Mucosa of descending colon (tissue), 3 donors: ENCODE data around the gene GFAP. TPM values are rescaled to one million over a fixed set of nuclear protein-coding genes. Genes with fewer than 3 reads are reported as not detected.
A peak's percentile ranks its signal among the peaks of the same experiment; 100 is the strongest.

Source experiments
- ATAC-seq: fragments of 200-7000 bp; cut with Tn5 transposase; one replicate; pipeline ENCODE4 v1.9.1; 2020; ENCODE audit warnings: mild to moderate bottlenecking, moderate library complexity
- DNase-seq, 3 donors: peaks; one replicate each; pipeline ENCODE4 v3.0.0-alpha.2; 2020
- H3K36me3 ChIP-seq: fragments of 200-600 bp; one replicate; pipeline ENCODE4 v1.8.0; 2021; ENCODE audit warnings: low read depth, mild to moderate bottlenecking
- H3K4me1 ChIP-seq: fragments of 200-600 bp; one replicate; pipeline ENCODE4 v1.8.0; 2021; ENCODE audit warnings: low read depth, mild to moderate bottlenecking
- H3K4me3 ChIP-seq: fragments of 200-600 bp; one replicate; pipeline ENCODE4 v1.8.0; 2021; ENCODE audit warnings: mild to moderate bottlenecking
- H3K9me3 ChIP-seq: fragments of 200-600 bp; one replicate; pipeline ENCODE4 v1.8.0; 2021; ENCODE audit warnings: mild to moderate bottlenecking
- CTCF ChIP-seq: fragments of 200-600 bp; IDR thresholded peaks from one replicate; pipeline ENCODE4 v1.8.0; 2022; ENCODE audit warnings: antibody characterized with exemption, mild to moderate bottlenecking
- intact Hi-C, 2 donors: fragments of 100-400 bp; cut with DNase I in 1 of 2; cut with micrococcal nuclease in 1 of 2; formaldehyde crosslinking; loops; one replicate each; pipeline versions ENCODE4 v1.11.0 to v1.11.1; 2022; cut with DNase I, micrococcal nuclease
- total RNA-seq, 3 donors: library from RNA; stranded (reverse); fragmentation: NEBNext Ultra II Directional in 2 of 3; extraction: Animal tissue kit (Norgen Biotek cat#: 25700) in 2 of 3; gene quantifications; one replicate each; pipeline versions ENCODE4 v1.2.1 to v1.2.4, GENCODE V29; 2021 to 2023
- donor health status: DM: no; HTN: no; CAD: no; lungs with moderate emphysema.
- donor health status: DM: no; HTN: no; CAD: no.
- donor health status: DM: no; HTN: yes; CAD: no.

Gene GFAP
- total RNA-seq, 3 donors from 2014 or later = 0.23 to 0.47 TPM; not detected in 1

GRCh38 chr17:44933824-44934744 lies 18.8 kb upstream of the GFAP start:
- ATAC-seq (no peak), DNase-seq (peak in 1 of 3 donors; percentile 10)
- intact Hi-C loops = no loop called here
- no peak for TF ChIP-seq CTCF
- H3K36me3 ChIP-seq = no peaks in the 10 kb centered on the region
- no peak overlapping the region for H3K4me3 ChIP-seq
- no peaks in the 10 kb centered on the region for H3K9me3 ChIP-seq
- no peaks in the 10 kb centered on the region for H3K4me1 ChIP-seq

- no peak for DNase-seq
- ATAC-seq = no peak
- intact Hi-C loops = no loop called here
- Histone ChIP-seq H3K36me3 (no peaks in the 10 kb centered on the region), H3K9me3 (no peaks in the 10 kb centered on the region), H3K4me1 (no peaks in the 10 kb centered on the region), H3K4me3 (no peak overlapping the region)
- no peak for TF ChIP-seq CTCF
Measured at GRCh38 chr17:44932787-44933097, 17.4 kb upstream of the GFAP start.

- intact Hi-C loops = no loop called here
- no peak for ATAC-seq
- H3K9me3 ChIP-seq = no peaks in the 10 kb centered on the region
- no peaks in the 10 kb centered on the region for H3K36me3 ChIP-seq
- no peak overlapping the region for H3K4me3 ChIP-seq
- no peak for TF ChIP-seq CTCF
- no peak for DNase-seq
- no peaks in the 10 kb centered on the region for H3K4me1 ChIP-seq
Measured at GRCh38 chr17:44932096-44932786, 16.9 kb upstream of the GFAP start.

- no peak for TF ChIP-seq CTCF
- H3K4me1 ChIP-seq = no peaks in the 10 kb centered on the region
- intact Hi-C loops = no loop called here
- ATAC-seq = no peak
- no peaks in the 10 kb centered on the region for H3K36me3 ChIP-seq
- H3K4me3 ChIP-seq = no peak overlapping the region
- no peak for DNase-seq
- no peaks in the 10 kb centered on the region for H3K9me3 ChIP-seq
Measured at GRCh38 chr17:44931376-44931775, 16.1 kb upstream of the GFAP start.

- ATAC-seq (no peak), DNase-seq (peak in 1 of 3 donors; percentile 1)
- Histone ChIP-seq H3K36me3 (no peaks in the 10 kb centered on the region), H3K9me3 (no peaks in the 10 kb centered on the region), H3K4me1 (no peaks in the 10 kb centered on the region), H3K4me3 (no peak overlapping the region)
- TF ChIP-seq CTCF = no peak
- intact Hi-C loops = no loop called here
Measured at GRCh38 chr17:44930667-44931066, 15.4 kb upstream of the GFAP start.
